K562 (cell line): Measurements from ENCODE around the gene DLK2. TPM values are rescaled to one million over a fixed set of nuclear protein-coding genes. Genes with fewer than 3 reads are reported as not detected.
A peak's percentile ranks its signal among the peaks of the same experiment; 100 is the strongest.

Experiments used
- MECOM ChIP-seq: fragments of 250-450 bp; sonication (Bioruptor Pico); IDR thresholded peaks from 2 replicates; pipeline ENCODE4 v1.8.0; 2022; ENCODE audit warnings: inconsistent platforms
- RBFOX2 ChIP-seq: fragments of 200-400 bp; formaldehyde crosslinking; IDR thresholded peaks from 2 replicates; pipeline ENCODE4 v1.6.1; 2017; ENCODE audit warnings: low read depth, mild to moderate bottlenecking, low read length, moderate library complexity
- REST ChIP-seq, 2 experiments: fragments of 450-650 bp; formaldehyde crosslinking in 1 of 2; IDR thresholded peaks; 2 replicates each; pipeline versions ENCODE4 v1.4.0 to v1.6.1; 2014 to 2020; ENCODE audit warnings: mild to moderate bottlenecking in 2 of 2, borderline replicate concordance in 1 of 2, low read depth in 1 of 2
- SIN3A ChIP-seq, 2 experiments: fragments of 150-350 bp in 1 of 2; IDR thresholded peaks; 2 replicates each; pipeline ENCODE4 v1.6.1; 2011 to 2016; ENCODE audit warnings: borderline replicate concordance in 2 of 2, low read depth in 2 of 2, low read length in 2 of 2, mild to moderate bottlenecking in 2 of 2, moderate library complexity in 2 of 2; ENCODE audit not compliant: control insufficient read depth in 1 of 2
- ZBTB34 ChIP-seq: fragments of 250-450 bp; sonication (Bioruptor Pico); IDR thresholded peaks from 2 replicates; pipeline ENCODE4 v1.8.0; 2021; ENCODE audit warnings: mild to moderate bottlenecking, moderate library complexity
- ZNF407 ChIP-seq: fragments of 450-650 bp; IDR thresholded peaks from 2 replicates; pipeline ENCODE4 v1.6.1; 2016; ENCODE audit warnings: low read depth
- polyA plus RNA-seq, 8 experiments: library from polyadenylated mRNA; depleted of rRNA in 4 of 8; stranded (reverse) in 5 of 8; unstranded in 3 of 8; fragments of >200 nt; fragmentation: Nextera tagmentation in 2 of 8; fragmentation: Illumina TruSeq in 1 of 8; extraction: Ambion mirVana in 2 of 8; extraction: Trizol in 1 of 8; gene quantifications; 2 replicates each; pipeline versions ENCODE4 v1.2.1 to v1.2.3, GENCODE V29; 2011 to 2014; ENCODE audit warnings: inconsistent platforms in 1 of 8, missing spikeins in 1 of 8
- total RNA-seq, 7 experiments: library from RNA; depleted of rRNA in 6 of 7; stranded (reverse); fragments of >200 nt in 6 of 7; fragmentation: Illumina TruSeq in 2 of 7; extraction: Trizol in 2 of 7; gene quantifications; 2 replicates each; pipeline versions ENCODE4 v1.2.1 to v1.2.3, GENCODE V29; 2011 to 2021; ENCODE audit warnings: low replicate concordance in 1 of 7

Gene DLK2
- total and polyA plus RNA-seq, 9 of the 15 experiments (the other 6 are each of a cell fraction or from before 2014, with no cell fraction given), result 0.11 to 0.53 (median 0.29) TPM; not detected in 3

GRCh38 chr6:43477235-43478007 lies 22.1 kb upstream of the DLK2 start, which contains the start of gene TJAP1 (continued):
- TF ChIP-seq REST (IDR thresholded peaks at IDR 0.05; ENCODE audit: borderline replicate concordance) (no peak), REST (CRISPR knock-in tag; IDR thresholded peaks at IDR 0.05; ENCODE audit: low read depth) (no peak), SIN3A (IDR thresholded peaks at IDR 0.05; ENCODE audit: borderline replicate concordance in 2 of 2, control insufficient read depth in 1 of 2, low read depth in 2 of 2, low read length in 2 of 2) (peak; percentile 58 to 88; a peak in 2 of 4 replicates), ZNF407 (no peak), ZBTB34 (no peak), MECOM (CRISPR knock-in tag) (no peak), RBFOX2 (peak; percentile 97)
